ACC112 (cell line): ENCODE data around the gene CYP51A1.
"Not testable (repeated sequence)": the region's sequence is repeated elsewhere in the genome, so short reads cannot be mapped to it uniquely, and the experiment has no call there.

ENCODE experiments used
- H2AFZ ChIP-seq: fragments of 200-600 bp; sonication (generic); one replicate; pipeline ENCODE4 v1.6.0; 2017; ENCODE audit warnings: antibody characterized with exemption, low read length; ENCODE audit not compliant: unreplicated experiment
- H3K27ac ChIP-seq: fragments of 200-600 bp; sonication (generic); 2 replicates; pipeline ENCODE4 v1.5.1; 2014; ENCODE audit warnings: low read depth, mild to moderate bottlenecking, antibody characterized with exemption, low read length, moderate library complexity
- H3K27me3 ChIP-seq: fragments of 200-600 bp; sonication (generic); 2 replicates; pipeline ENCODE4 v1.6.1; 2014; ENCODE audit warnings: mild to moderate bottlenecking, antibody characterized with exemption, low read length, moderate library complexity, mixed read lengths; ENCODE audit not compliant: insufficient read depth
- H3K36me3 ChIP-seq: fragments of 200-600 bp; sonication (generic); 2 replicates; pipeline ENCODE4 v1.6.1; 2016; ENCODE audit warnings: mild to moderate bottlenecking, antibody characterized with exemption, low read length, moderate library complexity, mixed read lengths; ENCODE audit not compliant: insufficient read depth
- H3K4me1 ChIP-seq: fragments of 200-600 bp; sonication (generic); one replicate; pipeline ENCODE4 v1.6.1; 2016; ENCODE audit warnings: low read length, mixed read lengths; ENCODE audit not compliant: insufficient read depth, unreplicated experiment, control insufficient read depth
- H3K4me3 ChIP-seq: fragments of 200-600 bp; sonication (generic); 2 replicates; pipeline ENCODE4 v1.5.1; 2014; ENCODE audit warnings: mild to moderate bottlenecking, low read depth, low read length
- H3K79me2 ChIP-seq: fragments of 200-600 bp; sonication (generic); one replicate; pipeline ENCODE4 v1.6.0; 2016; ENCODE audit warnings: low read length; ENCODE audit not compliant: control insufficient read depth, unreplicated experiment, insufficient read depth

CYP51A1 gene

DNA sequence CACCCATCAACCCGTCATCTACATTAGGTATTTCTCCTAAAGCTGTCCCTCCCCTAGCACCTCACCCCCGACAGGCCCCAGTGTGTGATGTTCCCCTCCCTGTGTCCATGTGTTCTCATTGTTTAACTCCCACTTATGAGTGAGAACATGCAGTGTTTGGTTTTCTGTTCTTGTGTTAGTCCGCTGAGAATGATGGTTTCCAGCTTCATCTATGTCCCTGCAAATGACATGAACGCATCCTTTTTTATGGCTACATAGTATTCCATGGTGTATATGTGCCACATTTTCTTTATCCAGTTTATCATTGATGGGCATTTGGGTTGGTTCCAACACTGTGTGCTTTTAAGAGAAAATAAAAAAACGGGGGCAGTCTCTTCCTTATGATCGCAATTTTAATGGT is 50.4 kb downstream of the CYP51A1 start:
- H3K4me3 ChIP-seq, H2AFZ ChIP-seq, H3K27me3 ChIP-seq, H3K79me2 ChIP-seq, H3K4me1 ChIP-seq, H3K27ac ChIP-seq: not testable (repeated sequence)
- peaks cover 48% of the 10 kb centered on the region for H3K36me3 ChIP-seq

DNA sequence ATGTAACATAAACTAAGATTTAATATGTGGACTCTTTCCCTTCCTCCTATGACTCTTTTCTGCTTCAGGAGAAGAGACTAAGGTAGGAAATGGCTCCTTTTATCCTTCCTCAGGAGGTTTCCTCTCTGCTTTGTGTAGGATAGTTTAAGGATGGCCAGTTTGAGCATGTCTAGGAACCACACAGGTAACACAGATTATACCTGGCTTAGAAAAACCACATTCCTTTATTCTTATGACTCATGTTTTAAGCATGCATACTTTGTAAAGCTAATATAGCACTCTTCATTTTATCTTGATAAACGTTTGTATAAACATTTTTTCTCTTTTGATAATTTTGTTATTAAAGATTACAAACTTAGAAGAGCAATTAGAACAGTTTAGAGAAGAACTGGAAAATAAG is 57.8 kb downstream of the CYP51A1 start:
- Histone ChIP-seq H3K4me3 (no peak overlapping the region), H2AFZ (no peak overlapping the region), H3K27ac (no peak overlapping the region), H3K36me3 (peaks cover 11% of the 10 kb centered on the region), H3K27me3 (no peaks in the 10 kb centered on the region), H3K79me2 (no peaks in the 10 kb centered on the region), H3K4me1 (no peaks in the 10 kb centered on the region)

DNA sequence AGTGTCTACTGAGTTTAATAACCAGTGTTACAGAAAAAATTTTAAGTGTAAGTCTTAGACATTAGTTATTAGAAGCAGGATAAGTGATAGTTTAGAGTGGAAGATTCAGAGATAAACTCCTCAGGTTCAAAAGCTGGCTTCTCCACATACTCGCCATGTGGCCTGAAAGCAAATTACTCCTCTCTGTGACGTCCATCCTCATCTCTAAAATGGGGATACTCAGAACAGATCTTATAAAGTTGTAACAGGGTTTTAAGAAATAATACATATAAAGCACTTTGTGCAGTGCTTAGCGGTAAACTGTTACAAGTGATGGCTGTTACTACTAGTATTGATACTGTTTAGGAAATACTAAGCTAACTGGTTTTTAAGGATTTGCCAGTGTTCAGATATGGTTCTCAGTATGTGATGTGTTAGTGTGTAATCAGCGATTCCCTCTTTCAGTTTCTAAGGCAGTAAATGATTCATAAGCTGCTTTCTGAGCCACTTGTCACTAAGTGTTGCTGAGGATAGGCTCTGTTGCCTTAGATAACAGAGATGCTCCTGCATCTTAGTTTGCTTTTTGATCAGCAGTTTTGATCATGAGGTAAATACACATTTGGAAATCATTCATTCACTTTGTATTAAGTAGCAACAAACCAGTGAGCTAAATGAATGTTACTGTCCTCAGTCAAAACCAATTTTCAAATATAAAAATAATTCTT is 58.7 kb downstream of the CYP51A1 start:
- H3K4me1 ChIP-seq, result no peaks in the 10 kb centered on the region
- peaks cover 14% of the 10 kb centered on the region for H3K36me3 ChIP-seq
- no peak overlapping the region for H3K27ac ChIP-seq
- H3K4me3 ChIP-seq, result no peak overlapping the region
- H3K79me2 ChIP-seq, result no peaks in the 10 kb centered on the region
- no peak overlapping the region for H2AFZ ChIP-seq
- no peaks in the 10 kb centered on the region for H3K27me3 ChIP-seq

GRCh38 chr7:92072708-92073107 is 61.6 kb downstream of the CYP51A1 start:
- Histone ChIP-seq H3K36me3 (0 out of 2 replicates have a peak, but pooled peaks cover 7% of the 10 kb centered on the region), H3K79me2 (no peaks in the 10 kb centered on the region), H3K27ac (no peak overlapping the region), H2AFZ (no peak overlapping the region), H3K4me1 (no peaks in the 10 kb centered on the region), H3K27me3 (no peaks in the 10 kb centered on the region), H3K4me3 (no peak overlapping the region)

- H3K27ac ChIP-seq, result no peak overlapping the region
- peaks cover 12% of the 10 kb centered on the region; the same call in 1 of the 2 replicates for H3K36me3 ChIP-seq
- no peaks in the 10 kb centered on the region for H3K4me1 ChIP-seq
Observed at GRCh38 chr7:92072121-92072520, 62.2 kb downstream of the CYP51A1 start.

DNA sequence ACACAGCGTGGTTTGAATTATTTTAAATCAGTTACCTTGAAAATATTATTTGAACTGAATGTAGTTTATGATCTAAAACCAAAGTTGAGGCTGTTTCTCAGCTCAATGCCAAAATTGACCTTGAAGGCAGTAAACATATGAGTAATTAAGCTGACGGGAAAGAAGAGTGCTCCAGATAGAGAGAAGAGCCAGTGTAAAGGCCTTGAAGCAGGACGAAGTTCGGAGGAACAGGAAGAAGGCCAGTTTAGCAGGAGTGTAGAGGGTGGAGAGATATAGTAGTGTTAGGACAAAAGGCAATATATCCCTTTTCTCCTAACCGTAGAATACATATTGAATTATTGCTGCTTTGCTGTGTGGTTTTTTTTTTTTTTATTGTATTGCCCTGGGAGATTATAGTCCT is 63.2 kb downstream of the CYP51A1 start:
- H3K36me3 ChIP-seq, result peaks cover 16% of the 10 kb centered on the region
- no peaks in the 10 kb centered on the region for H3K4me1 ChIP-seq
- no peaks in the 10 kb centered on the region for H3K79me2 ChIP-seq
- H3K27me3 ChIP-seq, result no peaks in the 10 kb centered on the region
- no peak overlapping the region for H3K27ac ChIP-seq
- no peak overlapping the region for H3K4me3 ChIP-seq
- no peak overlapping the region for H2AFZ ChIP-seq

More at GRCh38 chr7:92072121-92072520, 62.2 kb downstream of the CYP51A1 start:
- no peaks in the 10 kb centered on the region for H3K27me3 ChIP-seq
- H3K4me3 ChIP-seq, result no peak overlapping the region
- no peak overlapping the region for H2AFZ ChIP-seq
- no peaks in the 10 kb centered on the region for H3K79me2 ChIP-seq

- H3K27ac ChIP-seq, result no peak overlapping the region
- no peaks in the 10 kb centered on the region for H3K79me2 ChIP-seq
- H3K4me1 ChIP-seq, result no peaks in the 10 kb centered on the region
- H2AFZ ChIP-seq, result no peak overlapping the region
- H3K4me3 ChIP-seq, result no peak overlapping the region
- no peaks in the 10 kb centered on the region for H3K27me3 ChIP-seq
- H3K36me3 ChIP-seq, result peaks cover 10% of the 10 kb centered on the region
Observed at GRCh38 chr7:92064438-92065029, 69.7 kb downstream of the CYP51A1 start.
